Activated CD8-positive, alpha-beta T cell treated with anti-CD3 and anti-CD28 coated beads, Interleukin-2, amount 10 ng/mL, durations not matched to agents 7 days and 5 days (primary cell): ENCODE results near the gene KRABD2.
A peak's percentile ranks its signal among the peaks of the same experiment; 100 is the strongest.
"Not testable (repeated sequence)": the region's sequence is repeated elsewhere in the genome, so short reads cannot be mapped to it uniquely, and the experiment has no call there.

Experiments used
- ATAC-seq: fragments of 150-1000 bp; cut with Tn5 transposase; one replicate; pipeline ENCODE4 v1.10.0; 2021; ENCODE audit warnings: moderate library complexity
- CTCF ChIA-PET: fragments of 350-600 bp; sonication (Branson Sonifier 250); formaldehyde crosslinking; loops from one replicate; lab custom pipeline; 2021; ENCODE audit warnings: antibody characterized with exemption; lab: Charles Lee
- POLR2A ChIA-PET: fragments of 350-600 bp; sonication (Branson Sonifier 250); formaldehyde crosslinking; loops from one replicate; lab custom pipeline; 2021; ENCODE audit warnings: antibody characterized with exemption; lab: Charles Lee
- DNase-seq: peaks from one replicate; pipeline ENCODE4 v3.0.0-alpha.2; 2020
- H3K27ac Mint-ChIP-seq: one replicate; pipeline ENCODE4 v1.8.0; 2021; ENCODE audit warnings: mild to moderate bottlenecking, mixed read lengths
- H3K27me3 Mint-ChIP-seq: one replicate; pipeline ENCODE4 v1.8.0; 2021; ENCODE audit warnings: low read depth, mixed read lengths
- H3K36me3 Mint-ChIP-seq: one replicate; pipeline ENCODE4 v1.8.0; 2021; ENCODE audit warnings: low read depth, mixed read lengths
- H3K4me1 Mint-ChIP-seq: one replicate; pipeline ENCODE4 v1.8.0; 2021; ENCODE audit warnings: low read depth, mixed read lengths
- H3K4me3 Mint-ChIP-seq: one replicate; pipeline ENCODE4 v1.8.0; 2021; ENCODE audit warnings: mild to moderate bottlenecking, mixed read lengths
- H3K9me3 Mint-ChIP-seq: one replicate; pipeline ENCODE4 v1.8.0; 2022; ENCODE audit warnings: mixed read lengths; ENCODE audit not compliant: insufficient read depth

Gene KRABD2

GRCh38 chr17:8409966-8410882 lies 33.7 kb upstream of the KRABD2 start:
- Mint-ChIP-seq H3K4me3 (no peak overlapping the region), H3K27me3 (peaks cover 22% of the 10 kb centered on the region), H3K36me3 (no peaks in the 10 kb centered on the region), H3K4me1 (peaks cover 42% of the 10 kb centered on the region), H3K9me3 (no peaks in the 10 kb centered on the region), H3K27ac (no peak overlapping the region)
- ChIA-PET POLR2A (interaction anchor here (0.7 to 1.0 kb wide), 3 partner anchors 9 to 967 kb away, joined by 3 read pairs; no protein-coding TSS in a partner anchor), CTCF (interaction anchor here (0.5 to 2.9 kb wide), 55 partner anchors 10 to 592 kb away, joined by 3 to 36 read pairs (median 4); partner anchors contain the start of genes CCDC42, KRABD2, NDEL1 and PIK3R6)
- DNase-seq = peak; percentile 84
- peak; percentile 80 for ATAC-seq

DNA sequence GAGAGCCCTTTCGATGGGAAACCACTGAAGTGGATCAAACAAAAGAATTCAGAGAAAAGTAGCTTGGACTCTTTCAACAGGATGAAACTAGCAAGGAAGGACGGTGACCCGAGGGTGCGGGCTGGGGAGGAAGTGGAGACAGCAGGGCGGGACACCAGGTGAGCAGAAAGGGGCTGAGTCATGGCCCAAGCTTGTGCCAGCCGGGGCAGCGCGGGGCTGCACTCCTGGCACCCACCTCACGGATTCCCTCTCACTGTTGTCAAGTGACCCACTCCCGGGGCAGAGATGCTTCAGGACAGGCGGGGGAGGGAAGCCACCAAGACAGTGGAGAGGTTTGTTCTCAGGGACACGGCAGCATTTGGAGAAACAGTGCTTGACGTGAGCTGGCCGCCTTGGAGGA lies 31.9 kb upstream of the KRABD2 start:
- no peaks in the 10 kb centered on the region for H3K9me3 Mint-ChIP-seq
- H3K4me1 Mint-ChIP-seq = peaks cover 38% of the 10 kb centered on the region
- H3K4me3 Mint-ChIP-seq = no peak overlapping the region
- DNase-seq (peak; percentile 30), ATAC-seq (no peak)
- no peaks in the 10 kb centered on the region for H3K36me3 Mint-ChIP-seq
- CTCF ChIA-PET = no interaction called here
- H3K27ac Mint-ChIP-seq = no peak overlapping the region
- H3K27me3 Mint-ChIP-seq = peaks cover 17% of the 10 kb centered on the region
- POLR2A ChIA-PET = no interaction called here

DNA sequence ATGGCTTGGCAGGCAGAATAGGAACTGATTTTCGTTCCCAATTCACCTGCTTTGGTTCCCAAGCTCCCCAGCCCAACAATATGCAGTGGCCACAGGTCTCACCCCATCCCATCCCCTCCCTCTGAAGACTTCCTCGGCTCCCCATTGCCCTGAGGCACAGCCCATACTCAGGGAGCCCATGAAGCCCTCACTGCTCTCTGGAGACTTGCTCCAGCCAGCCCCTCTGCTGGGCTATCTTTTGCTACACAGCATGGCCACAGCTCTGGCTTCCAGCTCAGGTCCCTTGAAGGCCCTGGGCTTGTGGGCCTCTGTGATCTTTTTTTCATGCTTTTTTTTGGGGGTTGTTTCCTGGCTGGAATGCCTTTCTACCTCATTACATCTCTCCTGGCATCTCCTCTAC lies 29.7 kb upstream of the KRABD2 start:
- CTCF ChIA-PET = interaction anchor here (0.7 kb wide), 1 partner anchor 603 kb away, joined by 4 read pairs; no protein-coding TSS in a partner anchor
- ATAC-seq (no peak), DNase-seq (no peak)
- H3K9me3 Mint-ChIP-seq = no peaks in the 10 kb centered on the region
- H3K27ac Mint-ChIP-seq = no peak overlapping the region
- H3K4me3 Mint-ChIP-seq = no peak overlapping the region
- H3K27me3 Mint-ChIP-seq = peaks cover 14% of the 10 kb centered on the region
- H3K36me3 Mint-ChIP-seq = no peaks in the 10 kb centered on the region
- POLR2A ChIA-PET = interaction anchor here (0.6 kb wide), 1 partner anchor 19 kb away, joined by 4 read pairs; no protein-coding TSS in a partner anchor
- H3K4me1 Mint-ChIP-seq = peaks cover 20% of the 10 kb centered on the region

GRCh38 chr17:8405499-8406016 lies 29.1 kb upstream of the KRABD2 start:
- no peak for ATAC-seq
- H3K4me3 Mint-ChIP-seq = no peak overlapping the region
- CTCF ChIA-PET = interaction anchor here (0.7 kb wide), 1 partner anchor 604 kb away, joined by 4 read pairs; no protein-coding TSS in a partner anchor

GRCh38 chr17:8402921-8403536 lies 26.5 kb upstream of the KRABD2 start:
- peaks cover 18% of the 10 kb centered on the region for H3K27me3 Mint-ChIP-seq
- ATAC-seq (no peak), DNase-seq (no peak)
- H3K36me3 Mint-ChIP-seq = no peaks in the 10 kb centered on the region
- no peaks in the 10 kb centered on the region for H3K9me3 Mint-ChIP-seq
- CTCF ChIA-PET = no interaction called here
- H3K27ac Mint-ChIP-seq = no peak overlapping the region
- no peak overlapping the region for H3K4me3 Mint-ChIP-seq
- H3K4me1 Mint-ChIP-seq = peaks cover under 1% of the 10 kb centered on the region
- POLR2A ChIA-PET = no interaction called here

More at GRCh38 chr17:8405499-8406016, 29.1 kb upstream of the KRABD2 start:
- Mint-ChIP-seq H3K4me1 (peaks cover 15% of the 10 kb centered on the region), H3K9me3 (no peaks in the 10 kb centered on the region), H3K27ac (no peak overlapping the region), H3K36me3 (no peaks in the 10 kb centered on the region), H3K27me3 (peaks cover 14% of the 10 kb centered on the region)
- POLR2A ChIA-PET = no interaction called here
- DNase-seq = no peak

DNA sequence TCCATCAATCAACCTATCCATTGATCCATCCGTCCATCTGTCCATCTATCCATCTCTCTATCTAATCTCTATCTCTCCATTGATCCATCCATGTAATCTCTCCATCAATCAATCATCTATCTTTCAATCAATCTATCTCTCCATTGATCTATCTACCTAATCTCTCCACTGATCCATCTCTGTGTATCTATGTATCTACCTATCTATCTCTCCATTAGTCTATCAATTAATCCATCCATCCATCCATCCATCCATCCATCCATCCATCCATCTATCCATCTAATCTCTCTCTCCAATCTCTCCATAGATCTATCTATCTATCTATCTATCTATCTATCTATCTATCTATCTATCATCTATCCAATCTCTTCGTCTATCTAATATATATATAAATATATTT lies 24.6 kb upstream of the KRABD2 start:
- no peaks in the 10 kb centered on the region for H3K9me3 Mint-ChIP-seq
- no peaks in the 10 kb centered on the region for H3K36me3 Mint-ChIP-seq
- no peaks in the 10 kb centered on the region for H3K4me1 Mint-ChIP-seq
- POLR2A ChIA-PET = no interaction called here
- no peak overlapping the region for H3K27ac Mint-ChIP-seq
- H3K27me3 Mint-ChIP-seq = peaks cover 30% of the 10 kb centered on the region
- CTCF ChIA-PET = no interaction called here
- no peak overlapping the region for H3K4me3 Mint-ChIP-seq
- DNase-seq = no peak
- no peak for ATAC-seq

DNA sequence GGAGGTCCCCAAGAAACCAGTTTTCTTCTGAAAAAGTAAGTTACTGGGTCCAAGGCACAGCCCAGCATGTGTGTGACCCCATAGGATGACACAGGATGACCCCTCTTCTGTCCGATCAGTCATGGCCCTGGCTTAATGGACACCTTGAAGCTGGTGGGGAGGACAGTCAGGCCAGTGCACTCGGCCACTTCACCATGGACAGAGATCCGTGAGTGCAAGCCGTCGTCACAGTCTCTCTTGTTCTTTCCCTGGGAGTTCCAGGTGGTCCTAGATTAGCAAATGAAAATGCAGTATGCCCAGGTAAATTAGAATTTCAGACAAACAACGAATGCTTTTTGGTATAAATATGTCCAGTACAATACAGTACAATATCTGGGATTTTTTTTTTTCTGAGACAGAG lies 22.5 kb upstream of the KRABD2 start:
- H3K4me1 Mint-ChIP-seq = peaks cover 11% of the 10 kb centered on the region
- CTCF ChIA-PET = interaction anchor here (0.8 kb wide), 1 partner anchor 11 kb away, joined by 3 read pairs; no protein-coding TSS in a partner anchor
- ATAC-seq = no peak

GRCh38 chr17:8397636-8398035 lies 21.1 kb upstream of the KRABD2 start, which contains the start of gene RNF222:
Gene RNF222 (minus strand): TSS chr17:8397827. CDS start chr17:8393461, 4,366 bp downstream.
- POLR2A ChIA-PET = no interaction called here
- no peaks in the 10 kb centered on the region for H3K9me3 Mint-ChIP-seq
- no peak within 1 kb of the TSS for H3K27ac Mint-ChIP-seq
- H3K27me3 Mint-ChIP-seq = peaks cover 33% of the 10 kb centered on the region
- peaks cover 20% of the 10 kb centered on the region for H3K4me1 Mint-ChIP-seq
- no peak for ATAC-seq
- no peaks in the 10 kb centered on the region for H3K36me3 Mint-ChIP-seq
- no peak within 1 kb of the TSS for H3K4me3 Mint-ChIP-seq
- CTCF ChIA-PET = no interaction called here
- DNase-seq = no peak

More for the DNA sequence above, 22.5 kb upstream of the KRABD2 start:
- no peak overlapping the region for H3K27ac Mint-ChIP-seq
- H3K4me3 Mint-ChIP-seq = no peak overlapping the region
- H3K9me3 Mint-ChIP-seq = no peaks in the 10 kb centered on the region
- DNase-seq = no peak
- H3K27me3 Mint-ChIP-seq = peaks cover 36% of the 10 kb centered on the region
- no peaks in the 10 kb centered on the region for H3K36me3 Mint-ChIP-seq
- POLR2A ChIA-PET = no interaction called here

DNA sequence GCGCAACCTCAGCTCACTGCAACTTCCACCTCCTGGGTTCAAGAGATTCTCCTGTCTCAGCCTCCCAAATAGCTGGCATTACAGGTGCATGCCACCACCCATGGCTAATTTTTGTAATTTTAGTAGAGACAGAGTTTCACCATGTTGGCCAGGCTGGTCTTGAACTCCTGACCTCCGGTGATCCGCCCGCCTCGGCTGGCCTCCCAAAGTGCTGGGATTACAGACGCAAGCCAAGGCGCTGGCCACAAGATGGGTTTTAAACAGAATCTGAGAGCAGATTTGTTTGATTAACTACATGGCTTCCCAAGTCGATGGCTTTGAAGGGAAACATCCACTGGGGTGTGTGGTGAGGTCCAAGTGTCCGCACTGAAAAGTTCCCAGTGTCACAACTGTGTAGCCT lies 18.0 kb upstream of the KRABD2 start:
- Mint-ChIP-seq H3K27me3 (peaks cover 22% of the 10 kb centered on the region), H3K4me1 (peaks cover 20% of the 10 kb centered on the region)
- not testable (repeated sequence) for H3K27ac Mint-ChIP-seq, H3K4me3 Mint-ChIP-seq, H3K9me3 Mint-ChIP-seq, H3K36me3 Mint-ChIP-seq, ATAC-seq, DNase-seq
- POLR2A ChIA-PET = interaction anchor here (0.6 to 2.0 kb wide), 5 partner anchors 11 to 352 kb away, joined by 3 to 7 read pairs (median 4); partner anchors contain the start of genes KRABD2 and NDEL1
- CTCF ChIA-PET = interaction anchor here (0.8 to 3.3 kb wide), 7 partner anchors 11 to 352 kb away, joined by 3 to 21 read pairs (median 5); partner anchors contain the start of gene KRABD2

- ChIA-PET POLR2A (interaction anchor here (0.6 to 2.0 kb wide), 5 partner anchors 10 to 352 kb away, joined by 3 to 7 read pairs (median 4); partner anchors contain the start of genes KRABD2 and NDEL1), CTCF (interaction anchor here (0.8 to 3.3 kb wide), 7 partner anchors 10 to 353 kb away, joined by 3 to 21 read pairs (median 5); partner anchors contain the start of gene KRABD2)
- peak overlapping the region; percentile 20 for H3K4me3 Mint-ChIP-seq
- H3K9me3 Mint-ChIP-seq = no peaks in the 10 kb centered on the region
- H3K4me1 Mint-ChIP-seq = peaks cover 20% of the 10 kb centered on the region
- peaks cover 22% of the 10 kb centered on the region for H3K27me3 Mint-ChIP-seq
- H3K36me3 Mint-ChIP-seq = no peaks in the 10 kb centered on the region
- DNase-seq (peak; percentile 76), ATAC-seq (peak; percentile 91)
- peak overlapping the region; percentile 96 for H3K27ac Mint-ChIP-seq
Measured at GRCh38 chr17:8393470-8394231, 17.1 kb upstream of the KRABD2 start.
